GM12878 (cell line): ENCODE results near the gene GRIP2. TPM values are rescaled to one million over a fixed set of nuclear protein-coding genes. Genes with fewer than 3 reads are reported as not detected.

Experiments used
- ATAC-seq: fragments of 200-7000 bp; cut with Tn5 transposase; 3 replicates; pipeline ENCODE4 v1.9.1; 2020; ENCODE audit warnings: mild to moderate bottlenecking, moderate library complexity
- BruUV-seq: library from RNA; stranded (reverse); fragments of 400-500 nt; replicated peaks from 2 replicates; lab custom pipeline; 2021; lab: Mats Ljungman, UMichigan
- CTCF ChIA-PET: fragments of 300-600 bp; sonication (Branson Sonifier 250); formaldehyde crosslinking; extraction: SDS; loops from one replicate; lab custom pipeline; 2021; ENCODE audit warnings: inconsistent platforms; lab: Yijun Ruan, JAX
- POLR2A ChIA-PET: fragments of 350-600 bp; formaldehyde crosslinking; extraction: SDS; loops from one replicate; lab custom pipeline; 2021; ENCODE audit warnings: inconsistent platforms; lab: Charles Lee
- RAD21 ChIA-PET: fragments of 300-600 bp; sonication (Branson Sonifier 250); formaldehyde crosslinking; loops from one replicate; lab custom pipeline; 2023; ENCODE audit warnings: antibody characterized with exemption; ENCODE audit not compliant: unreplicated experiment; lab: Charles Lee
- SMC1A ChIA-PET: fragments of 300-600 bp; sonication (Branson Sonifier 250); formaldehyde crosslinking; loops from one replicate; lab custom pipeline; 2023; ENCODE audit not compliant: unreplicated experiment, uncharacterized antibody; lab: Charles Lee
- DNase-seq: peaks from one replicate; pipeline ENCODE4 v3.0.0-alpha.2; 2011; ENCODE audit warnings: low read depth, low spot score
- FAIRE-seq: peaks from 3 replicates; lab custom pipeline; 2011; peaks lifted over from hg19 to GRCh38; lab: Jason Lieb, UNC
- H2AFZ ChIP-seq: 2 replicates; pipeline ENCODE4 v1.6.0; 2011; ENCODE audit warnings: low read depth, low read length, control low read depth; ENCODE audit not compliant: control insufficient read depth
- H3K27ac ChIP-seq: 2 replicates; pipeline ENCODE4 v1.5.1; 2011; ENCODE audit warnings: control low read depth; ENCODE audit not compliant: control insufficient read depth, insufficient read depth
- H3K27me3 ChIP-seq, 2 experiments: replicated peaks in 1 of 2; 2 replicates each; pipeline versions ENCODE4 v1.6.0 to v1.6.1; 2011; ENCODE audit warnings: low read length in 1 of 2; ENCODE audit not compliant: control insufficient read depth in 2 of 2, insufficient read depth in 2 of 2
- H3K36me3 ChIP-seq, 2 experiments: 2 replicates each; pipeline ENCODE4 v1.5.1; 2011; ENCODE audit warnings: low read length in 1 of 2; ENCODE audit not compliant: control insufficient read depth in 2 of 2, insufficient read depth in 2 of 2
- H3K4me1 ChIP-seq: 2 replicates; pipeline ENCODE4 v1.6.1; 2011; ENCODE audit warnings: mild to moderate bottlenecking, low read length, moderate library complexity, mixed read lengths; ENCODE audit not compliant: control insufficient read depth, insufficient read depth
- H3K4me2 ChIP-seq: 2 replicates; pipeline ENCODE4 v1.6.0; 2011; ENCODE audit warnings: control low read depth; ENCODE audit not compliant: control insufficient read depth, insufficient read depth
- H3K4me3 ChIP-seq: fragments of 200-600 bp; sonication (generic); 2 replicates; pipeline ENCODE4 v1.5.1; 2016
- H3K79me2 ChIP-seq: 2 replicates; pipeline ENCODE4 v1.6.0; 2011; ENCODE audit warnings: low read length; ENCODE audit not compliant: control insufficient read depth, insufficient read depth
- H3K9ac ChIP-seq: 2 replicates; pipeline ENCODE4 v1.8.0; 2011; ENCODE audit warnings: low read length, control low read depth, mixed read lengths; ENCODE audit not compliant: control insufficient read depth, insufficient read depth
- H3K9me3 ChIP-seq: replicated peaks from 3 replicates; pipeline ENCODE4 v1.5.1; 2011; ENCODE audit warnings: mild to moderate bottlenecking, low read length; ENCODE audit not compliant: control insufficient read depth, insufficient read depth
- H4K20me1 ChIP-seq: 2 replicates; pipeline ENCODE4 v1.6.0; 2011; ENCODE audit not compliant: control insufficient read depth, insufficient read depth
- EZH2 ChIP-seq: IDR thresholded peaks from 2 replicates; pipeline ENCODE4 v1.6.1; 2012; ENCODE audit warnings: low read depth, mild to moderate bottlenecking, control low read depth, inconsistent platforms, low read length, borderline replicate concordance; ENCODE audit not compliant: control insufficient read depth
- KLF5 ChIP-seq: fragments of 450-650 bp; IDR thresholded peaks from 2 replicates; pipeline ENCODE4 v1.6.1; 2014; ENCODE audit warnings: mild to moderate bottlenecking; ENCODE audit not compliant: partially characterized antibody
- MTA2 ChIP-seq: fragments of 450-650 bp; IDR thresholded peaks from 2 replicates; pipeline ENCODE4 v1.6.1; 2016; ENCODE audit warnings: low read depth, mild to moderate bottlenecking, moderate library complexity
- NRF1 ChIP-seq: conservative IDR thresholded peaks from 2 replicates; pipeline ENCODE4 v1.6.1; 2011; ENCODE audit warnings: mild to moderate bottlenecking, low read depth, low read length, improper control_type of control experiment
- USF1 ChIP-seq: IDR thresholded peaks from 2 replicates; pipeline ENCODE4 v1.6.1; 2011; ENCODE audit warnings: borderline replicate concordance, low read depth, mild to moderate bottlenecking, moderate library complexity, mixed read lengths, low read length; ENCODE audit not compliant: insufficient read depth; ENCODE audit errors: extremely low read length
- ZNF384 ChIP-seq: IDR thresholded peaks from 2 replicates; pipeline ENCODE4 v1.6.1; 2012; ENCODE audit warnings: low read depth, mild to moderate bottlenecking, low read length, improper control_type of control experiment, borderline replicate concordance
- ZNF622 ChIP-seq: fragments of 450-650 bp; IDR thresholded peaks from 2 replicates; pipeline ENCODE4 v1.6.1; 2017; ENCODE audit warnings: mild to moderate bottlenecking, inconsistent platforms
- WGBS: methylation state at CpG from one replicate; pipeline ENCODE4 v1.1.6; 2016; ENCODE audit warnings: low lambda C conversion rate; ENCODE audit not compliant: insufficient replicate concordance, insufficient coverage; ENCODE audit errors: missing lambda C conversion rate; 5-methylcytosine and 5-hydroxymethylcytosine counted together
- in situ Hi-C: fragments of 300-500 bp; cut with MboI; formaldehyde crosslinking; loops from 9 replicates; pipeline ENCODE4 v1.14.3; 2018; ENCODE audit warnings: mixed read lengths
- intact Hi-C: fragments of 100-400 bp; cut with micrococcal nuclease; formaldehyde crosslinking; loops from one replicate; pipeline ENCODE4 v1.14.2; 2022; ENCODE audit not compliant: unreplicated experiment
- polyA plus RNA-seq, 11 experiments: library from polyadenylated mRNA; depleted of rRNA in 4 of 11; unstranded in 6 of 11; stranded (reverse) in 5 of 11; fragments of >200 nt; fragmentation: Nextera tagmentation in 4 of 11; fragmentation: Illumina TruSeq in 1 of 11; extraction: Ambion mirVana in 4 of 11; extraction: Trizol in 1 of 11; gene quantifications; 1 replicate in 1 of 11; 2 replicates in 10 of 11; pipeline versions ENCODE4 v1.2.1 to v1.2.3, GENCODE V29; 2011 to 2016; ENCODE audit warnings: inconsistent platforms in 2 of 11, missing spikeins in 2 of 11, low read depth in 1 of 11
- total RNA-seq, 4 experiments: library from RNA; depleted of rRNA in 3 of 4; stranded (reverse); fragments of >200 nt in 3 of 4; fragmentation: Illumina TruSeq in 1 of 4; extraction: Trizol in 1 of 4; gene quantifications; 2 replicates each; pipeline versions ENCODE4 v1.2.1 to v1.2.3, GENCODE V29; 2013 to 2021

GRIP2 gene
- total and polyA plus RNA-seq, 10 of the 15 experiments (the other 5 are each of a cell fraction or from before 2014, with no cell fraction given): not detected

- H4K20me1 ChIP-seq: no peaks in the 10 kb centered on the region
- ATAC-seq (no peak), FAIRE-seq (no peak), DNase-seq (no peak)
- BruUV-seq: no TSS peak
- ChIA-PET POLR2A (interaction anchor here (0.6 kb wide), 1 partner anchor 249 kb away, joined by 3 read pairs; no protein-coding TSS in a partner anchor), RAD21 (no interaction called here), SMC1A (no interaction called here), CTCF (no interaction called here)
- no peak overlapping the region for H2AFZ ChIP-seq
- H3K9me3 ChIP-seq: no peaks in the 10 kb centered on the region
- 90% methylated on average over 17 of the region's 17 CpGs for WGBS
- H3K27me3 ChIP-seq: no peaks in the 10 kb centered on the region
- H3K4me1 ChIP-seq: peaks cover 10% of the 10 kb centered on the region
- H3K79me2 ChIP-seq: no peaks in the 10 kb centered on the region
- H3K36me3 ChIP-seq: peaks cover 2 to 14% of the 10 kb centered on the region in 2 experiments
- intact Hi-C loops (no loop called here), in situ Hi-C loops (no loop called here)
- H3K4me2 ChIP-seq: no peak overlapping the region
- no peak overlapping the region for H3K9ac ChIP-seq
- no peak overlapping the region for H3K27ac ChIP-seq
- H3K4me3 ChIP-seq: no peak overlapping the region
- no peak for TF ChIP-seq MTA2
- no peak for TF ChIP-seq NRF1
- no peak for TF ChIP-seq EZH2
- no peak for TF ChIP-seq USF1
- no peak for TF ChIP-seq ZNF622
- no peak for TF ChIP-seq KLF5
Measured at GRCh38 chr3:14484741-14485140, 55.4 kb downstream of the GRIP2 start.

DNA sequence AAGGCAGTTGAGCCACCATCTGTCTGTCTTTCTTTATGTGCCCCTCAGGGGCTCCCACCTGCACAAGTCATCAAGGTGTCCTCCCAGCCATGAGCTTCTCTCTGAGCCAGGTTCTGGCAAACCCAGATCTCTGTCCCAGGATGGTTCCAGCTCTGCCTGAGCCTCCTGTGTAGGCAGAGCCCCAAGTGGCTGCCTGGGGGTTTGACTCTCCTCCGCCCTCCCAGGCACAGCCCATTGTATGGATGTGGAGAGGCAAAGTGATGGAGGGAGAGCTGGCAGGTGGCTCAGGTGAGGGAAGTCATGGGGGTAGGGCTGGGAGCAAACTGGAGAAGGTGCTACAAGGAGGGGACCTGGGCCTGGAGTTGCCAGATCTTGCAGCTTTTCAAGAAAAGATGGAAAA is 56.9 kb downstream of the GRIP2 start:
- no peak for TF ChIP-seq ZNF384
- TF ChIP-seq, all 136 proteins: peak for 0
- no peak overlapping the region for H3K9ac ChIP-seq
- H4K20me1 ChIP-seq: no peaks in the 10 kb centered on the region
- no peak for DNase-seq
- CTCF ChIA-PET: interaction anchor here (1.3 kb wide), 1 partner anchor 280 kb away, joined by 4 read pairs; no protein-coding TSS in a partner anchor
- 100% methylated on average over 1 of the region's 1 CpG for WGBS
- no peaks in the 10 kb centered on the region for H3K79me2 ChIP-seq
- SMC1A ChIA-PET: interaction anchor here (1.2 kb wide), 1 partner anchor 280 kb away, joined by 3 read pairs; no protein-coding TSS in a partner anchor
- H2AFZ ChIP-seq: no peak overlapping the region
- no peak overlapping the region for H3K4me3 ChIP-seq
- no peak overlapping the region for H3K4me2 ChIP-seq
- peaks cover 10% of the 10 kb centered on the region for H3K4me1 ChIP-seq
- RAD21 ChIA-PET: no interaction called here
- H3K27ac ChIP-seq: no peak overlapping the region
- no peaks in the 10 kb centered on the region for H3K27me3 ChIP-seq
- BruUV-seq: no TSS peak
- intact Hi-C loops (no loop called here), in situ Hi-C loops (no loop called here)
- no peak for FAIRE-seq
- peaks cover 2 to 9% of the 10 kb centered on the region in 2 experiments; a peak in 3 of 4 replicates for H3K36me3 ChIP-seq
- ATAC-seq: no peak
- POLR2A ChIA-PET: no interaction called here
- no peaks in the 10 kb centered on the region for H3K9me3 ChIP-seq
